ENCODE data around the gene PWWP2B. TPM values are rescaled to one million over a fixed set of nuclear protein-coding genes. Genes with fewer than 3 reads are reported as not detected.

PWWP2B gene
- total RNA-seq, 1 donor from 2014 or later = 24.4 TPM

- H3K27ac ChIP-seq = no peak overlapping the region
- no peaks in the 10 kb centered on the region for H3K36me3 ChIP-seq
- no peak for DNase-seq (ENCODE audit: low spot score in 2 of 2)
- no peaks in the 10 kb centered on the region for H3K27me3 ChIP-seq
- intact Hi-C loops (cut with DNase I) = no loop called here
- peaks cover 0 to 2% of the 10 kb centered on the region in 2 donors for H3K9me3 ChIP-seq
- H3K4me1 ChIP-seq = no peaks in the 10 kb centered on the region
- no peak for TF ChIP-seq CTCF (IDR thresholded peaks at IDR 0.05)
- H3K4me3 ChIP-seq = no peak overlapping the region
Observed at GRCh38 chr10:132373241-132373955, 23.6 kb upstream of the PWWP2B start.

GRCh38 chr10:132374176-132374575 lies 22.8 kb upstream of the PWWP2B start:
- no peak for DNase-seq (ENCODE audit: low spot score in 2 of 2)
- Histone ChIP-seq H3K4me1 (no peaks in the 10 kb centered on the region), H3K4me3 (no peak overlapping the region), H3K36me3 (no peaks in the 10 kb centered on the region), H3K27ac (no peak overlapping the region), H3K9me3 (no peaks in the 10 kb centered on the region), H3K27me3 (no peaks in the 10 kb centered on the region)
- no peak for TF ChIP-seq CTCF (IDR thresholded peaks at IDR 0.05)
- intact Hi-C loops (cut with DNase I) = no loop called here

- no peak for TF ChIP-seq CTCF (IDR thresholded peaks at IDR 0.05)
- Histone ChIP-seq H3K9me3 (no peaks in the 10 kb centered on the region), H3K4me3 (no peak overlapping the region), H3K36me3 (no peaks in the 10 kb centered on the region), H3K4me1 (no peaks in the 10 kb centered on the region), H3K27me3 (no peaks in the 10 kb centered on the region), H3K27ac (no peak overlapping the region)
- intact Hi-C loops (cut with DNase I) = no loop called here
- no peak for DNase-seq (ENCODE audit: low spot score in 2 of 2)
Observed at GRCh38 chr10:132374612-132375011, 22.4 kb upstream of the PWWP2B start.

GRCh38 chr10:132375116-132375794 lies 21.7 kb upstream of the PWWP2B start:
- Histone ChIP-seq H3K4me1 (no peaks in the 10 kb centered on the region), H3K27me3 (no peaks in the 10 kb centered on the region), H3K36me3 (no peaks in the 10 kb centered on the region), H3K4me3 (no peak overlapping the region), H3K27ac (no peak overlapping the region), H3K9me3 (no peaks in the 10 kb centered on the region)
- no peak for TF ChIP-seq CTCF (IDR thresholded peaks at IDR 0.05)
- no peak for DNase-seq (ENCODE audit: low spot score in 2 of 2)
- intact Hi-C loops (cut with DNase I) = no loop called here

GRCh38 chr10:132375795-132376297 lies 21.2 kb upstream of the PWWP2B start:
- H3K9me3 ChIP-seq = no peaks in the 10 kb centered on the region

More at GRCh38 chr10:132375795-132376297, 21.2 kb upstream of the PWWP2B start:
- no peak for TF ChIP-seq CTCF (IDR thresholded peaks at IDR 0.05)
- Histone ChIP-seq H3K36me3 (no peaks in the 10 kb centered on the region), H3K27ac (no peak overlapping the region), H3K4me1 (no peaks in the 10 kb centered on the region), H3K4me3 (no peak overlapping the region), H3K27me3 (no peaks in the 10 kb centered on the region)
- no peak for DNase-seq (ENCODE audit: low spot score in 2 of 2)
- intact Hi-C loops (cut with DNase I) = no loop called here

All from ascending aorta (tissue), 2 donors.